ENCODE results near the gene LSM2.

The LSM2 gene

DNA sequence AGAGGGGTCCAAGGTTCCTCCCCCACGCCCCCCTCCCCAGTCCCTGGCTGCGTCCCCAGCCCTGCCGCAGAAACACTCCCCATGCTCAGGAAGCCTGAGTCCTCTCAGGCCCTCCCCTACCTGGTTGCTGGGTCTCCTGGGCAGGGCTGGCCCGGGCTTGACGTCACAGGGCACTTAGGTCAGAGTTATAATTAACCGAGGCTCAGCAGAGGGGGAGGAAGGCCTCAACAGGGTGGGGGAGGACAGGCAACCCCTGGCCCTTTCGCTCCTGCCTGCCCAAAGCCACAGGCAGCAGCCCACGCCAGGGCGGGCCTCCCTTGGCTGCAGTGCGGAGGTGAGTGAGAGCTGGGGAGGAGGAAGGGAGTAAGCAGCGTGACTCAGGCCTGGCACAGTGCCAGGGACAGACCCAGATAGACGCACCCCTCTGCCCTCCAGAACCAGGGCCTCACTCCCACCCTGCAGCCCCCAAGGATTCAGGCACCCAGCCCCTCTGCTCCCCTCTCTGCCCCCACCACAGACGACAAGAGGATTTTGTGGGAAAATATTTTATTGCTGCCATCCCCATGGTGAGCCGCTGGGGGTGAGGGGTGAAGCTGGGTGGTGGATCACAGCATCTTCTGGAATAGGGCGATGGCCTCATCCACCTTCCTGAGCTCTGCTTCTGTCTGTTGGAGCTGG is 29.6 kb downstream of the LSM2 start, which contains the start of gene VWA7:
Gene VWA7 (minus strand): TSS at position 340 of the 678 bp plus-strand sequence. CDS start 549 bp downstream, outside the sequence.
- DNase-seq (ENCODE audit: low spot score) = peak; percentile 63

DNA sequence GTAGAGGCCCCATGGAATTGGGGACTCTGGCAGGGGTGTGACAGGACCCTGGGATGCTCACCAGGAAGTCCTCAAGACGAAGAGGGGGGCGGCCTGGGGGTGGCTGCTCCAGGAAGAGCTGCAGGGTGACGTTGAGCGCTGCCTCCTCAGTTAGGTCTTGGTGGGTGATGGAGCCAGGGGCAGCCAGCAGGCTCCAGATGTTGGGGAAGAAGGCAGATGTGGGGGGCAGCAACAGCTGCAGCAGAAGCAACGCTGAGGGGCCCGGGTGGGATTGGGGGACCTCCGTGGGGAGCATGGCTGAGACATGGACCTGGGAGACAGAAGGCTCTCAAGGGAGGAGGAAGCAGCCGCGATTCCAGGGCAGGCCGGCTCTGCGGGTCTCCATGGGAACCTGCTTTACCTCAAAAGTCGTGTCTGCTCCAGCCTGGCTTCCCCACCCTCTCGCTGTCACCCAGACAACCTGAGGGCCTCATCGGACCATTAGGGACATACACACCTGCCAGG is 30.2 kb downstream of the LSM2 start:
- DNase-seq (ENCODE audit: low spot score) = peak; percentile 53

DNA sequence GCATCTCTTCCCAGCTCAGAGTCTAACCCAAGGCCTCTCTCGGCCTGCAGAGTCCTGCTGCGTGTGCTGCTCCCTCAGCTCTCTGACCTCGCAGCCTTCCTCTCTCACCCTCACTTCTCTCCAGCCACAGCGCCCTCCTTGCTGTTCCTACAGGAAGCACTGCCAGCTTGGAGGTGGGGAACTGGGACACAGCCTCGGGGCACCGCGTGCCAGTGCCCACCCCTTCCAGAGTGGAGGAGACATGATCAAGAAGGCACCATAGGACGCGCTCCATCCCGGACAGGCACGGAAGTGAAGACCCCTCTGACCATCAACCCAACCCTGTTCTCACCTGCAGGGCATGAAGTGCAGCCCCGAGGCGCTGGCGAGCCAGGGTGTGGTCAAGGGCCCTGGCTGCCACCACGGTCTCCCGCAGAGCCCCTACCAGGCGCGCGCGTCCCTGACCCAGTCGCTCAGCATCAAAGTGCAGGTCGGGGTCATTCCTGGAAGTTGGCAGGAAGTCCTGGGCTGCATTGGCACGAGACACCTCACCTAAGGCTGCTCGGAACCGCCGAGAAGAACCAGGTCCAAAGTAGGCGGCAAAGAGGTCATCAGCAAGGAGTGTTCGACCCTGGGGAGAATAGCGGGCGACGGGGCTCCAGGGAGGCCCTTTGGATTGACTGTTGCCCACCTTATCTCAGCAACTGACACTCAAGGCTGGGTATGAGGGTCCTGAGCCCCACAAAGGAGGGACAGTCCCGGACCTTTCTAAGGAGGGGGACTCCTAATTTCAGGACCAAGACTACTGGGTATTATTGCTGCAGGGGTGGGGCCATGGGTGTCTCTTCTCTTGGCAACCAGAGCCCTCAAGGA is 30.9 kb downstream of the LSM2 start:
- DNase-seq (ENCODE audit: low spot score) = peak; percentile 50

DNA sequence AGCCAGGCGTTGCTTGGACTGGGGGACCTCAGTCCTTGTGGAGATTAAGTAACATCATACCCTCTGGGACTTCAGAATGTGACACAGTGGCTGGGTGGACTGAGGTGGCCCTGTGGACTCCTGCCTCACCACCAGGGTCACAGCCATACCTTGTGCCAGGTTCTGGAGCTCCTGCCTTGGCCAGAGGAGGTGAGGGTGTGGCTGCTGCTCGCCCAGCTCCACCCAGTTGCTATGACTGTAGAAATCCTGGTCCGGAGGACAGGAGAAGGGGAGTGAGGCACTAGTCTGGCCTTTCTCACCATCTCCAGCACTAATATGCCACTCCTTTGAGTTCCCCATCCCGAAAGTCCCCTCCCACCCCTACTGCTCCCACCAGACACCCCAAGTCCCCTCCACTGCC is 31.6 kb downstream of the LSM2 start:
- DNase-seq (ENCODE audit: low spot score) = peak; percentile 34

DNA sequence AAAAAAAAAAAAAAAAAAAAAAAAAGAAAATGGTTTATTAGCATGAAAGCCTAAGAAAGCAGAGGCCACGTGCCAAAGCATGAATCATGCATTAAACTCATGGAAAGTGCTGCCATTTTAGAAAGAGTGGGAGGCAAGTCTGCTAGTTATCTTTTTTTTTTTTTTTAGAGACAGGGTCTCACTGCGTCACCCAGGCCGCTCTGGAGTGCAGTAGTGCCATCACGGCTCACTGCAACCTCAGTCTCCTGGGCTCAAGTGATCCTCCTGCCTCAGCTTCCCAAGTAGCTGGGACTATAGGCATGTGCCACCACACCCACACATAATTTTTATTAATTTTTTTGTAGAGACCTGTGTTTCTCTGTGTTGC is 34.8 kb downstream of the LSM2 start:
- no peak for DNase-seq (ENCODE audit: low spot score)

DNA sequence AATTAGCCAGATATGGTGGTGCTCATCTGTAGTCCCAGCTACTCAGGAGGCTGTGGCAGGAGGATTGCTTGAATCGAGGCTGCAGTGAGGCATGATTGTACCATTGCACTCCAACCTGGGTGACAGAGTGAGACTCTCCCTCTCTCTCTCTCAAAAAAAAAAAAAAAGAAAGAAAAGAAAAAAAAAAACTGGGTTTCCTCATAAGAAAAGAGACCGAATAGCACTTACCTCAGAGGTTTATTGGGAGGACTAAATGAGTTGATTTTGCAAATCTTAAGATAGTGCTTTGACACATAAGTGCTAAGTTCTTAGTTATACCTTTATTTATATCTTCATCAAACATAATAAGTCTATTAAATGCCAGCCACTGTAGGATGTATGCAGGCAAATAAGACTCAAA is 35.9 kb downstream of the LSM2 start:
- DNase-seq (ENCODE audit: low spot score) = no peak

DNA sequence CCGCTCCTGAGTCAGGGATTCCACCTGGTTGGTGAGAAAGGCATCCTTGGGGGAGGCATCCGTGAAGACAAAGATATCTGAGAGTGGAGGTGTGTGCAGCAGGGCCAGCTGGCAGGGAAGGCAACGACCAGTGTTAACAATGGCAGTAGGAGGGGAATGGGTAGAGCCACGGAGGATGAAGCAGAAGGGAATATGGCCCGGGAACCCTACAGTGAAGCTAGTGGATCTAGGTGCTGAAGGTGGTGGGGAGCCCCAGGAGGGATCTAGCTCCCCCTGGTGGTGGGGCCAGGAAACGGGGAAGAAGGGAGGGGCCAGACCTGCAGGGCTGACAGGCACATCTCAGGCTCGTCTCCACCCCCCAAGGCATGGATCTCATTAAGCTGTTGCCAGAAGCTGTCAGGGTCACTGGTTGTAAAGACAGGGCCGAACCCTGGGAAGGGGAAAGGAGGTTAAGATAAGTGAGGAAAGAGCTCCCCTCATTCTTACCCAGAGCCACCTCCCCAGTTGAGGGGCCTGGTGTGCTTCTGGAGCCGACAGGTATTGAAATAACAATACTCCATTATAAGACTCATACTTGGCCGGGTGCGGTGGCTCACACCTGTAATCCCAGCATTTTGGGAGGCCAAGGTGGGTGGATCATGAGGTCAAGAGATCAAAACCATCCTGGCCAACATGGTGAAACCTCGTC is 36.9 kb downstream of the LSM2 start:
- no peak for DNase-seq (ENCODE audit: low spot score)

DNA sequence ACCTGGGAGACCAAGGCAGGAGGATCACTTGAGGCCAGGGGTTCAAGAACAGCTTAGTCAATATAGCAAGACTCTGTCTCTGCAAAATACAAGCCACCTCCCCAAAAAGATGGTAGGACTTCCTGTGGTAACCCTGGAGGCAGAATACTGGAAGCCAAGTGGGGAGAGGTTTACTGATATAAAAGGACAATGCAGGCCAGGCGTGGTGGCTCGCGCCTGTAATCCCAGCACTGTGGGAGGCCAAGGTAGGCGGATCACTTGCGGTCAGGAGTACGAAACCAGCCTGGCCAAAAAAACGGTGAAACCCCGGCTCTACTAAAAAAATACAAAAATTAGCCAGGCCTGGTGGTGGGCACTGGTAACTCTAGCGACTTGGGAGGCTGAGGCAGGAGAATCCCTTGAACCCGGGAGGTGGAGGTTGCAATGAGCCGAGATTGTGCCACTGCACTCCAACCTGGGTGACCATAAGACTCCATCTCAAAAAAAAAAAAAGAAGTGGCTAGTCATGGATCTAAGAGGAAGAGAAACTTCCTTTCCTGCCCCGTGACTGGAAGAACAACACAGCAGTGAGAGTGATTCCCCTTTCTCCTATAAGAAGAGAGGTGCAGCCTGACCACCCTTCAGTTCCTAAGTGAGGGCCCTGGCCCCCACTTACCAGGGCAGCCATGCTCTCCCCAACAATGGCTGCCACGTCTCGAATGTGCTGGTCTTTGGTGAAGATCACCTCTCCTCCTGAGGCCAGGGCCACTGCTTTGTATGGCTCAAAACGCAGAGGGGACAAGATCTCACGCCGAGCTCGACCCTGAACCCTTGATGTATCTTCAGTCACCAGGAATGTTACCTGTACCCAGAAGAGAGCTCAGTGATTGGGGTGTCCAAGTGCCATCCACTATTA is 38.2 kb downstream of the LSM2 start:
- DNase-seq (ENCODE audit: low spot score) = no peak

DNA sequence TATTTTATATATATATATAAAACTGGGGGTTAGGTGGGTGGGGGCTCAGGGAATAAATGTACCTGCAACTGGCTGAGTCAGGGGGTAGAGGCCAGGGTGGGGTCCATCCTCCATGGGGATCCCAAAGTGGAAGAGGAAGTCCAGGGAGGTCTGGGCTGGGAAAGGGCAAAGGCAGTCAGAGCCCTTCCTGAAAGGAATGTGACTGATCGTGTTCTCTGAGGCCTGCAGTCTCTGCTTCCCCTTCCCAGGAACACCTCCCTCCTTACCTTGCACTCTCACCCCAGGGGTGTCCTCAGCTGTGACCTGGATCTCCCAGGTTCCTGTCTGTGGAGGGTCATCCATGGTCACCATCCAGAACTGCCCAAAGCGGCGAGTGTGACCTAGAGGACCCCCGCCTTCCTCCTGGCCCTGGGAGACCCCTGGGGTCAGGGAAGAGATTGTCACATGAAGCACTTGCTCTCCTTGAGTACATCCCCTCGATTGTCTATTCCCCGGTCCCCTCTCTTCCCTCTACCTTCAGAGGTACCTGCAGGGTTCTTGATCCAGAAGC is 39.6 kb downstream of the LSM2 start:
- DNase-seq (ENCODE audit: low spot score) = no peak

DNA sequence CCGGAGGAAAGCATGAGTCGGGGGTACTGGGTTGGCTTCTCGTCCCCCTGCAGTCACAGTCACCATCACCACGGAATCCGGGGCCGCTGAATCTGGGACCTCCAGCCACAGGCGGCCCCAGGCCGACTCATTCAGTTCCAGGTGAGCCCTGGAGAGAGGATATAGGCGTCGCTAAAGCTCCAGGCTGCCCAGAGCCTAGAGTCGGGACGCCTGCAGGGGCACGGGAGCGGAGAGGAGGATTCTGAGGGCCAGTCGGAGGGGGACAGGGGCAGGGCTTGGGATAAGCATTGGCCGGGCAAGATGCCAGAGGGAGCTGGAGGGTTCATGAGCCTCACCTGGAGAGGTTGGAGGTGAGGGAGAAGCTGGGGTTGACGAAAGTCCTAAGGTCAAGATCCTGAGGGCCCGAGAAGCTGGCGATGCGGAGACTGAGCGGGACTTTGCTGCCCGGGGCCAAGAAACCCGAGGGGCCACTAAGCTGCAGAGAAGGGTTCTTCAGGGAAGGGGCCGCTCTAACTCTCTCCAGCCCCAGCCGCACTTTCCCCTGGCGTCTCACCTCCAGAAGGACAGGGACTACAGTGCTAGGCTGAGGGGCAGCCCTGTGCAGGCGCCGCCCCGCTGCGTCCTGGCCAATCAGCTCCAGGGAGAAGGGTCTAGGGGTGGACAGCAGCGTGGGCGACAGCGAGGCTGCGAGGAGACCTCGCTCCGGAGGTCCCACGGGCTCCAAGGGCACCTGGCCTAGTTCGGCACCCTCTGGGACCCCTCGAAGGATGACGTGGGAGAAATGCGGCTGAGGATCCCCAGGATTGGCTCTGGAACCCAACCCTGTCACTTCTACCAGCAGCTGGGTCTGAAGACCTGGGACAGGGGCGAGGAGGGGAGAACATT is 40.6 kb downstream of the LSM2 start:
- no peak for DNase-seq (ENCODE audit: low spot score)

DNA sequence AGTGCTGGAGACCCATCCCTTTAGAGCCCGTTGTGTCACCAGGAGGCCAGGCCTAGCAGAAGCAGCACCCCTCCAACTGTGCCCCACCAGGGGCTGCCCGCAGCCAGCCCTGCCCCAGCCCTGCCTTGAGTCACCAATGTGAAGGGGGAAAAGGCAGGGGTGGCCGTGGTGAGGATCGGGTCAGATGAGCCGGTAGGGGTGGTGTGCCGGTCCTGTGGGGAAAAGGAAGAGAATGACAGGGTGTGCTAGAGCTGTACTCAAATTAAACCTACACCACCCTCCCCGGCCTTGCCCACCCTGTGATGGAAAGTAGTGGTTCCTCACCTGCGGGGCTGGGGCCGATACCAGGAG is 41.2 kb downstream of the LSM2 start:
- DNase-seq (ENCODE audit: low spot score) = no peak

DNA sequence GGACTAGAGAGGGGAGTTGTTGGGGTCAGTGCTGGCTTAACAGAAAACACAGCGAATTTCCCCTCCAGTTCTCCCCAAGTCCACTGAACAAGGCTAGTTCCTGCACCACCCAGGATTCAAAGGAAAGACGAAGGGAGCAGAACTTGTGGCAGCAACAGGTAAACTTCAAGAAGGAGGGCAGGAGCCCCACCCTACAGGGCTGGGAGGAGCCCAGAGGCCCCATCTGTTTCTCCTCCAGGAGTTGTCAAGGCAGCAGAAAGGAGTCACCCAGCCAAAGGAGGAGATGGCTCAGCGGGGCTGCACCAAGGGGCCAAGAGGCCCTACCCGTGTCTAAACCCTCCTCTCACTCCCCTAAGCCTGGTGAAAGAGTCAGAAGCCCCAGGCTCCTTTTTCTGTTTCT is 42.6 kb downstream of the LSM2 start:
- no peak for DNase-seq (ENCODE audit: low spot score)

DNA sequence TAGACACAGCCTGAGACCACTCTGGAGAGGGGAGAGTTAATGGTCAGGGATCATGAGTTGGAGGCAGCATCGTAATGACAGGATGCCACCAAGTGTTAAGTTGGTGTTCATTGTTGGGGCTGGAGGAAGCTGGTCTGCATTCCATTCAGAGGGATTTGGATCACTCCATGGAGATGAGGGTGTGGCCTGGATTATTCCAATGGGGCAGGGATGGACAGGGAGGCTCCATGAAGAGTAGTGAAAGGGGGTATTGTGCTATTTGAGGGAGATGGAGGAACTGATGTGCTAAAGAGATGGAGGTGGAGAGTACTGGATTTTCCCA is 43.2 kb downstream of the LSM2 start:
- no peak for DNase-seq (ENCODE audit: low spot score)

DNA sequence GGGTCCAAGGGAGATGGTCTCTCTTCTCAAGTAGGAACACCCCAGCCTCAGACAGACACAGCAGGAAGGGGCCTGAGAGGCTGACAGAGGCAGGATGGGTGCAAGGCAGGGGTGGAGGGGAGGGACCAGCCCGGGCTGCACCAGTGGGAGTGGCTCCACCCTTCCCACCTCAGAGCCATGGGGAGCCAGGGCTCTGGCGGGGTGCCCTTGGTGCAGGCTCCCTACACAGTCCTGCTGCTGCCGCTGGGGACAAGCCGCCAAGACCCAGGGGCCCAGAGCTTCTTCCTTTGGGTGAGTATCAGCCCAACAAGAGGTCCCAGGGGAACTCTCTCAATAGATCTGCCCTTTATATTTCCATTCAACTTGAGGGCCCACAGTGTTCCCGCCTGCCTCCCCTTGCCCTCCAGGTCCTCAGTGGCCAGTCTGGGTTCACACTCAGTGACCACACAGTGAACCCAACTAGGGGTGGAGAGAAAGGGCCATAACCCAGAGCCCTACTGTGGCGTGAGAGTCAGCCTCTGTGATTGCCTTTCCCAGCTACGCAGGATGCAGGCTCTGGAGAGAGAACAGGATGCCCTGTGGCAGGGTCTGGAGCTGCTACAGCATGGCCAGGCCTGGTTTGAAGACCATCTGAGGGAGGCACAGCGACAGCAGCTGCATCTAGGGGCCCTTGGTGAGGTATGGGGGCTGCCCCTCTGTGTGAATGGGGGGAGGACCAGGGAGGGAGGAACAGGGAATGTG is 43.7 kb downstream of the LSM2 start:
- no peak for DNase-seq (ENCODE audit: low spot score)

DNA sequence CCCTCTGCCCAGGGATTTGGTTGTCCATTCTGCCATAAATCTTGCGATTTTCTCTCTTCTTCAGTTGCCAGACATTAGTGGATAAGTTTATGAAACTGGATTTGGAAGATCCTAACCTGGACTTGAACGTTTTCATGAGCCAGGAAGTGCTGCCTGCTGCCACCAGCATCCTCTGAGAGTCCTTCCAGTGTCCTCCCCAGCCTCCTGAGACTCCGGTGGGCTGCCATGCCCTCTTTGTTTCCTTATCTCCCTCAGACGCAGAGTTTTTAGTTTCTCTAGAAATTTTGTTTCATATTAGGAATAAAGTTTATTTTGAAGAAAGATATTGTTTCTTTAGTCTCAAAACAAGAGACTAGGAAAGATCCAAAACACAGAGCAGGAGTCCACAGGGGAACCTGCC is 44.4 kb downstream of the LSM2 start, which contains the start of gene SAPCD1:
Gene SAPCD1 (plus strand): TSS at position 301 of the 400 bp plus-strand sequence. CDS start 399 bp downstream, outside the sequence.
- DNase-seq (ENCODE audit: low spot score) = no peak

DNA sequence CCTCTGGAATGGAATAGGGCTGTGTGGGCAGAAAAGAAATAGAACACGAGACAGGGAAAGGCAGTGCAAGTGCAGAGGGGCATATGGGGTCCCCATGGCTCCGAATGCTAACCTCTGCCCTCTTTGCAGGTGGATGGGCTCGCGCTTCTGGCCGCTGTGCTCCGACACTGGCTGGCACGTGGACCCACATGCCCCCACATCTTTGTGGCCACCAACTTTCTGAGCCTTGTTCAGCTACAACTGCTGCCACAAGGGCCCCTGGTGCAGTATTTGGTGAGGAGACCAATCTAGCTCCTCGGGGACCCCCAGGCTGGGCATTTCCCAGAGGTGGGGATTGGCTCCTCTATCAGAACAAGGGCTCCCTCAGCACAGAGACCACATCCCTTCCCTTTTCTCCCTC is 45.4 kb downstream of the LSM2 start:
- no peak for DNase-seq (ENCODE audit: low spot score)

DNA sequence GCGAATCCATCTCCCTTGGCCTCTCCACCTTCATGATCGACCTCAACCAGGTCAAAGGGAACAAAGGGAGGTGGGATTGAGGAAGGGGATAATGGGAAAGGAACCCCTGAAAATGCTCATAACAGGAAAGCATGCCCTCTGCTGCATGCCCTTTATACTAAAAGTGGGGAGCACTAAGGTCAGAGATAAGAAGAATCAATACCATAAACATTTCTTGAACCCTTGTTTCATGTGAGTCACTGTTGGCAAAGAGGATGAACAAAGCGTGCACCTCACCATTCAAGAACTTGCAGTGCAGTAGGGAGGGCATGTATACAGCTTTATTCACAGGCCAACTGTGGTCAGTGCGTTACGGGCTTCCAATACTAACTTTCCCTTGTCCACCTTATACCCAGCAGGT is 46.0 kb downstream of the LSM2 start:
- no peak for DNase-seq (ENCODE audit: low spot score)

DNA sequence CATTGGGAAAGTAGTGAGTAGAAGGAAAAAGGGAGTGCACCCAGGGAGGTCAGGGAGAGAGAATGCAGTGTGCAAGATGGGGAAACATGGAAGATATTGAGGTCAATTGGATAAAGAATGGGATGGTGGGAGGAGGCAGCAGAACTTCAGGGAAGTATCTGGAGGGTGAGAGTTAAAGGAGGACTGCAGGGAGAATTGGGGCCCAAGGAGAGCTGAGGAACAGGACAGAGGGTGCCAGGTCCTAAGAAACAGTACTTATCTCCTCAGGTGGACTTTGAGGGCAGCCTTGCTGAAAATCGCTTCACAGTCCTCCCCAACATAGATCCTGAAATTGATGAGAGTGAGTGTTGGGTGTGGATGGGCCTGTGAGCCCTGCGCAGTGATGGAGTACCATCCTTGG is 48.5 kb downstream of the LSM2 start:
- no peak for DNase-seq (ENCODE audit: low spot score)

DNA sequence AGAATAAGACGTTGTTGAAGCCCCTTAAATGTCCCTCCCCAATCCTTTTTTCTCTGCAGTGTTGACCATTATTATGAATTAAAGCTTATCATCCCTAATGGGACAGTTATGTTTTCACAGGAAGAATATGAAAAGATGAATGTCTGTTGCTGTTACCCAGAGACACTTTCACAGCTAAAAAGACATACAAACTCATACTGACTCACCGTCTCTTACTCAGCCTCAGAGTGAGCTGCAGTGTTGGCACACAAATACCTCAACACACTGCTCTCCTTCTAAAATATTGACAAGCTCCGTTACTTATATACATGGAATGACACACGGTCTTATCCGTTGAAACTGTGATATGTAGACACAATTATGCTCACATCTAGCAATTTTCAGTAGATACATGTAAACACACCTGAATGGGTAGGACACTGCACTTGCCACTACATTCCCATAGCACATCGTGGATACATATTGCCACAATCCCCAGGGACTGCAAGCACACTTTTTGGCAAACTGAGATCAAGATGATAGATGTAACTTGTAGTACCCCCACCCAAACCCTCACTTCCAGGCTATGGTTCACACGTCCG is 53.9 kb downstream of the LSM2 start:
- no peak for DNase-seq (ENCODE audit: low spot score)
